ENCODE measurements around the gene TRIM65.

The TRIM65 gene

DNA sequence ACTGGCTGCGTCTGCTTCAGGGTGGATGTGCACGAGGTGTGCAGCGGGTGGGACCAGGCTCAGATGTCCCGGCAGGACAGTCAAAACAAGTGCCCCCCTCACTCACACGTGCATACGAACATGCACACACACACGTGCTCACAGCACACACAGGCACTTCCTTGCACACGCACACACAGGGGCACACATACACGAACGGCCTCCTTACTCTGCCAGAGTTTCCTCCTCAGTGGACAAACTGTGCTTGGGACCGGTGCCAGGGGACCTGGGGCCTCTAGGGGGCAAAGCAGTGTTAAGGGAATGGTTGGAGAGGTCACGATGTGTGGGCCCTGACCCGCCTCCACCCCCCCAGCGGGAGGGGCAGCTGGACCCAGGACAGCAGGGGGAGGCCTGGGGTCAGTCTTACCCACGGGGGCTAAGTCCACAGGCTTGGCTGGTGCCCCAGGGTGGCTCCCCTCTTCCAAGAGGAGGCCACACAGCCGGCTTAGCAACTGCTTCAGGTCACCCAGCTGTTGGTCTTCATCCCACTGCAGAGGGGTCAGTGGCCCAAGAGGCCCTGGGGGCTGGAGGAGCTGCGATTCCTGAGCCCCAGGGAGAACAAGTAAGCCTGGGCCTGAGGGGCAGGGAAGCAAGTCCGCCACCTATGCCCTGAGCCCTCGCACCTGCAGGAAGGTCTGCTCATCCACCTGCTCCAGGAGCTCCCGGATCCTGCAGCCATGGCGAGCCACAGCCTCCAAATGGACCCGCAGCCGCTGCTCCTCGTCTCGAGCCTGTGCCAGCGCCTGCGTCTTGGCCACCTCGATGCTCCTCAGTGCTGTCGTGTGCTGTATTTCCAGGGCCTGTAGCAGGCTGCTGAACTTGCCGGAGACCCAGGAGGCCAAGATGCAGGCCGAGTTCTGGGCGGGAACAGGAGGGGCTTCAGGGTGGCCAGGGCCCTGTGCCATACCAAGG, 4.9 kb downstream of the TRIM65 start:
- Histone ChIP-seq H3K36me3 (ENCODE audit: insufficient read depth, low read length) (peaks cover 16% of the 10 kb centered on the region; the same call in 1 of the 2 replicates), H3K9ac (ENCODE audit: low read length) (no peak overlapping the region), H3K4me2 (ENCODE audit: low read length) (no peak overlapping the region), H3F3A (ENCODE audit: insufficient read depth, low read length) (no peaks in the 10 kb centered on the region), H2AFZ (ENCODE audit: low read length) (no peak overlapping the region), H3K4me1 (ENCODE audit: insufficient read depth, low read length, severe bottlenecking) (peaks cover 16% of the 10 kb centered on the region), H3K4me3 (ENCODE audit: low read depth, low read length, poor library complexity, severe bottlenecking) (no peak overlapping the region), H3K27me3 (ENCODE audit: insufficient read depth, low read length) (no peaks in the 10 kb centered on the region), H3K9me3 (ENCODE audit: low read length) (no peaks in the 10 kb centered on the region), H4K20me1 (ENCODE audit: insufficient read depth, low read length) (no peaks in the 10 kb centered on the region), H3K27ac (ENCODE audit: low read depth, low read length, poor library complexity, severe bottlenecking) (no peak overlapping the region), H3K79me2 (ENCODE audit: insufficient read depth, low read length) (no peaks in the 10 kb centered on the region), H3K9me2 (ENCODE audit: low read depth, low read length) (no peaks in the 10 kb centered on the region)
- no peak for TF ChIP-seq EZH2 (IDR thresholded peaks at IDR 0.05; ENCODE audit: borderline replicate concordance, low read length)
- TF ChIP-seq CTCF (IDR thresholded peaks at IDR 0.05; ENCODE audit: low read length): no peak

- Histone ChIP-seq H3K27ac (ENCODE audit: low read depth, low read length, poor library complexity, severe bottlenecking) (no peak overlapping the region), H3K4me3 (ENCODE audit: low read depth, low read length, poor library complexity, severe bottlenecking) (no peak overlapping the region), H3K36me3 (ENCODE audit: insufficient read depth, low read length) (peaks cover 19% of the 10 kb centered on the region), H4K20me1 (ENCODE audit: insufficient read depth, low read length) (no peaks in the 10 kb centered on the region), H2AFZ (ENCODE audit: low read length) (no peak overlapping the region), H3K9me3 (ENCODE audit: low read length) (no peaks in the 10 kb centered on the region), H3K9me2 (ENCODE audit: low read depth, low read length) (no peaks in the 10 kb centered on the region), H3F3A (ENCODE audit: insufficient read depth, low read length) (no peaks in the 10 kb centered on the region), H3K4me1 (ENCODE audit: insufficient read depth, low read length, severe bottlenecking) (peaks cover 14% of the 10 kb centered on the region), H3K27me3 (ENCODE audit: insufficient read depth, low read length) (no peaks in the 10 kb centered on the region), H3K9ac (ENCODE audit: low read length) (no peak overlapping the region), H3K4me2 (ENCODE audit: low read length) (no peak overlapping the region), H3K79me2 (ENCODE audit: insufficient read depth, low read length) (no peaks in the 10 kb centered on the region)
- TF ChIP-seq EZH2 (IDR thresholded peaks at IDR 0.05; ENCODE audit: borderline replicate concordance, low read length) (no peak), CTCF (IDR thresholded peaks at IDR 0.05; ENCODE audit: low read length) (no peak)
Observed at GRCh38 chr17:75891022-75891604, 5.6 kb downstream of the TRIM65 start.

DNA sequence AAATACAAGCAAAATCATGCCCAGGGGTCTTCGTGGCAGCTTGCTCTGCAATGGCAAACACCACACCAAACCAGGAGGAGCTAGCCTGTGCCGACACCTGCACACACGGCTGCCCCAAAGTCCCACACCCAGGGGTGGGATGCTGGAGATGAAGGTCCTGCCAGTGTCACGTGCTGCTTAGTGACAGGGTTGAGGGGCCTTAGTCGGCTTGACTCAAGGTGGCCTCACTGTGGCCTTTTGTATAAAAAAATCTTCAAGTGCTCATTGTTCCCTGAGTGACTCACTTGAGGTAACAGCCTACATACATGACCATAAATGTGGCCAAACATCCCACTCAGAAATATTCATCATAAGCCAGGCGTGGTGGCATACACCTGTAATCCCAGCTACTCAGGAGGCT, 7.3 kb downstream of the TRIM65 start:
- H2AFZ ChIP-seq (ENCODE audit: low read length): no peak overlapping the region
- no peak overlapping the region for H3K27ac ChIP-seq (ENCODE audit: low read depth, low read length, poor library complexity, severe bottlenecking)
- H3K79me2 ChIP-seq (ENCODE audit: insufficient read depth, low read length): no peaks in the 10 kb centered on the region
- no peak overlapping the region for H3K4me2 ChIP-seq (ENCODE audit: low read length)
- no peaks in the 10 kb centered on the region for H3K4me1 ChIP-seq (ENCODE audit: insufficient read depth, low read length, severe bottlenecking)
- no peaks in the 10 kb centered on the region for H3F3A ChIP-seq (ENCODE audit: insufficient read depth, low read length)
- no peak overlapping the region for H3K4me3 ChIP-seq (ENCODE audit: low read depth, low read length, poor library complexity, severe bottlenecking)
- H3K27me3 ChIP-seq (ENCODE audit: insufficient read depth, low read length): peaks cover 2% of the 10 kb centered on the region; the same call in 1 of the 2 replicates
- H3K9me2 ChIP-seq (ENCODE audit: low read depth, low read length): no peaks in the 10 kb centered on the region
- no peaks in the 10 kb centered on the region for H3K9me3 ChIP-seq (ENCODE audit: low read length)
- no peaks in the 10 kb centered on the region for H4K20me1 ChIP-seq (ENCODE audit: insufficient read depth, low read length)
- no peak overlapping the region for H3K9ac ChIP-seq (ENCODE audit: low read length)
- TF ChIP-seq CTCF (IDR thresholded peaks at IDR 0.05; ENCODE audit: low read length) (peak; percentile 41; the same call in 1 of the 2 replicates), EZH2 (IDR thresholded peaks at IDR 0.05; ENCODE audit: borderline replicate concordance, low read length) (no peak)
- peaks cover 19% of the 10 kb centered on the region for H3K36me3 ChIP-seq (ENCODE audit: insufficient read depth, low read length)

All from OCI-LY1 (cell line).